ENCODE results near the gene MCCC1.
"Not testable (repeated sequence)": the region's sequence is repeated elsewhere in the genome, so short reads cannot be mapped to it uniquely, and the experiment has no call there.

Gene MCCC1

DNA sequence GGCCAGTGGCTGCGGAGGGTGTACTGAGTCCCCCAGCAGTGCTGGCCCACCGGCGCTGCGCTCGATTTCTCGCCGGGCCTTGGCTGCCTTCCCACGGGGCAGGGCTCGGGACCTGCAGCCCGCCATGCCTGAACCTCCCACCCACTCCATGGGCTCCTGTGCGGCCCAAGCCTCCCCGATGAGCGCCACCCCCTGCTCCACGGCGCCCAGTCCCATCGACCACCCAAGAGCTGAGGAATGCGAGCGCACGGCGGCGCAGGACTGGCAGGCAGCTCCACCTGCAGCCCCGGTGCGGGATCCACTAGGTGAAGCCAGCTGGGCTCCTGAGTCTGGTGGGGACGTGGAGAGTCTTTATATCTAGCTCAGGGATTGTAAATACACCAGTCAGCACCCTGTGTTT lies 1.7 kb upstream of the MCCC1 start:
- not testable (repeated sequence) for DNase-seq

DNA sequence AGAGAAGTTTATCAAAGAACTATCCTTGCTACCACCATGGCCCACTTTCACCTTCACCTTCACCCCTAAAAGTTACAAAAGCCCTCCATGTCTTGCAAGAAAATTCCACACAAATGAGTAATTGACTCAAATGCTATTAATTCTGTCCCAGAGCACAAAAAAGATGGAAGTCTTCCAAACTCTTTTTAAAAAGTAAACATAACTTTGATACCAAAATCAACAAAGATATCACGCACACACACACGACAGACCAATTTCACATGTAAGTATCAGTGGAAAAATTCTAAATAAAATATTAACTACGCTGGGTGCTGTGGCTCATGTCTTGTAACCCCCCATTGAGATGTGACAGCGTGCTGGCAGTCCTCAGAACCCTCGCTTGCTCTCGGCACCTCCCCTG lies 1.1 kb upstream of the MCCC1 start:
- DNase-seq = no peak

DNA sequence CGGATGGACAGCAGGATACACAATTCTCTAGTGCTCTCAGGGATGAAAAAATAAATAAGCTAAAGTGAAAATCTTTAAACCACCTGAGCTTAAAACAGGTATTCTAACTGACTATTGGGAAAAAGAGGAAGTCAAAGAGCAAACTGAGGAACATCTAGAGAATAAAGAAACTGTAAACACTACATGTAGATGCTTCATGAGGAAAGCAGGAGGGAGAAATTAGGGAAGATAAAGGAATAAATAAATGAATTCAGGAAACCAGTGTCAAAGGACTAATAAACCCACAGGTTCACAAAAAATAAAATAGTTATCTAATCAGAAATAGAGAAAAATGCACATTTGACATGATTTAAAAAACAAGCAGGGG lies 525 bp upstream of the MCCC1 start:
- DNase-seq = no peak

DNA sequence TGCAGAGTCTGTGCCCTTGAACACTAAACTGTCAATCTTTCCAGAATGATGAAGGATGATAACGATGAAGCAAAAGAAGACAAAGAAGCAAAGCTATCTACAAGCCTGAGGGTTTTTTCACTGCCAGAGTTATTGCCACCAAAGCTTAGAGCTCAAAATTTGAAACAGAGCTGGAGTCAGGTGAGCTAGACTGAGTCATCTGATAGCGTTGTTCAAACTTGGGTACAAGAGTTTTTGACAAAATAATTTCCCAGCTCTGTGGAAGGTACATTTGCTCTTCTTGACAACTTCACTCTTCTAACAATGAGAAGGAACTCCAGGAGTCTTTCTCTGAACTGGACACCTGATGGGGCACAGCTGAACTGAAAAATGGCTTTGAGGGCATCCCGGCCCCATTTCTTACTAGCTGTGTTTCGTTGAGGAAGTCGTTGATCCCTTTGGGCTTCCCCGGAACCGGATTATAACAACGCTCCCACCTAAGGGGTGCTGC lies 715 bp downstream of the MCCC1 start:
- no peak for DNase-seq

DNA sequence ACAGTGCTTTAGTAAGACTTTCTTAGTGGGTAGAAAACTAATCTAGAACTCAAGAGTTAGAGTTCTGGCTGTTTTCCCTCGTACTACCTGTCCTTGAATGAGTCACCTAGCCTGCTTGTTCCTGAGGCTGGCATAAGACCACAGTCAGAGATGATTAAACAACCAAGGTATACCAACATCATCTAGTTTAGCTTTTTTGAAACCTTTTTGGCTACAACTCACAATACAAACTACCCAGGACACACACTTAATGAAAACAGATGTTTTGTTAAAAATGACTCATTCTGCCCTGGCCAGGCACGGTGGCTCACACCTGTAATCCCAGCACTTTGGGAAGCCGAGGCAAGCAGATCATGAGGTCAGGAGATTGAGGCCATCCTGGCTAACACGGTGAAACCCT lies 4.6 kb downstream of the MCCC1 start:
- DNase-seq = no peak

DNA sequence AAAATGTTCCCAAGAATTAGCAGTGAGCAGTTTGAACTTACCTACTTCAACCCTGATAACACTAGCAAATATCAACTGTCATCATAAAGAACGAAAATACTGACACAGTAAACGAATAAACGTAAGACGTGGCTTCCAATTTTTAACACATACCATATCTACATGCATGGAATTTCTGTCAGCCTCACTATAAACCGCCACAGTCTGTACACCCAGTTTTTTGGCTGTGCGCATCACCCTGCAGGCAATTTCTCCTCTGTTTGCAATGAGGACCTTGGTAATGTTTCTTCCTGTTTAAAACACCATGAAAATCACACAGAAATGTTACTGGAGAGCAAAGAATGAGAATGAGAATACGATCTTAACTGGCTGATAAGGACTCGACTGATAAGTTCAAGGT lies 7.0 kb downstream of the MCCC1 start:
- no peak for DNase-seq

DNA sequence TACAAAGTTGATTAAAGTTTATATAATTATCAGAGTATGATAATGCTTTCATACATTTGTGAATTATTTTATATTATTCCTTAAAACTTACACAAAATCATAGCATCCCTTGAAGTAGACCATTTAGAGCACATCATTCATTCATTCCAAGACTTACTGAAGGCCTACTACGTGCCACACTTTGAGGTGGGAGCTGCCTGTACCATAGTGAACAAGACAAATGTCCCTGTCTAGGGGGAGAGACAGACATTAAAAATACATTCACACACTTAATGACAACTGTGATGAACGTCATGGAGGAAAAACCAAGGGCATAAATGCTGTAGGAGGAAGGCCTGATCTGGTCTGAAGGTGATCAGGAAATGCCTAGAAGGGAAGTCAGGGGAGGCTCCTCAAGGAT lies 12.1 kb downstream of the MCCC1 start:
- DNase-seq = no peak

DNA sequence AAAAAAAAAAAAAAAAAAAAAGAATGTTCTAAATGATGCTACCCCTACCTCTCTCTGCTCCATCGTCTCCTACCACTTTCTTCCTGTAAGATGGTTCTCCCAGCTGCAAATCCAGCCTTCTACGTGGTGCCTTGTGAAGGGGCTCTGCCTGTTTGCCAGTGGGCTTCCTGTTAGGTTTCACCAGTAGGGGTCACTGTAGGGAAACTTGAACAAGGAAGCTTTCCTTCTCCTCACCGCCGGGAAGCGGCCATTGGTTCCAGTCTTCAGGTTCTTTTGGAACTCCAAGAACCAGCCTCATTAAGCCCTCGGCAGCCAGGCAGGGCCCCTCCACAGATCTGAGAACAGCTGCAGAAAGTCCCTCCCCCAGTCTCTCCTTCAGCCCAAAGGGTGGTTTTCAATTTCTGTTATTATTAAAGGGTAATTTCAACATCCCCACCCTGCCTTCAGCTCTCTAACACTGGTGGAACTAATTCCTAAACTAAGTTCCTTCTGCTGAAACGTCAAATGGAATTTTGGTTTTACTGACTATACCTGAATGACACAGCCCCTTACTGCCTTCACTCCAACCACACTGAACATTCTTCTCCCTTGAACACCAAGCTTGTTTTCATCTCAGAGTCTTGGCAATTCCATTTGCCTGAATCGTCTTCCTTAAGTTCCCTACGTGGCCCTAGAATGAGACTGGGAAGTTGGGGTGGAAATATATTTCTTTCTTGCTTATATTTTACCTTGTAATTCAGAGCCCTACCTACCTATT lies 13.5 kb downstream of the MCCC1 start:
- no peak for DNase-seq

DNA sequence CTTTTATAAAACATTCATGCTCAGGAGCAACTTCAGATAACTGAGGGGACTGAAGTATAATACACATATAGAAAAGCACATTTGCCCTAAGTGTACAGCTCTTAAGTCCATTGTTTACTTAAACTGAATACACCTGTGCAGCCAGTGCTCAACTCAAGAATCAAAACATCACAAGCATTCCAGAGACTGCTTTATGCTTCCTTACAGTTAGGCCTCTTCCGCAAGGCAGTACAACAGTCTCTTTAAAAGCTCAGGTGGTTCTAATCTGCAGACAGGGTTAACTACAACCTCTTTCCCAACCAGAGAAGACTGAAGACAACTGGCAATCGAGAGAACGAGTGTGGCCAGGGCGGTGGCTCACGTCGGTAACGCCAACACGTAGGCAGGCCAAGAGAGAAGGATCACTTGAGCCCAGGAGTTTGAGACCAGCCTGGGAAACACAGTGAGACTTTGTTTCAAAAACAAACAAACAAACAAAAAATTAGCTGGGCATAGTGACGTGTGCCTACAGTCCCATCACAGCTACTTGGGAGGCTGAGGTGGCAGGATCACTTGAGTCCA lies 16.9 kb downstream of the MCCC1 start:
- no peak for DNase-seq

DNA sequence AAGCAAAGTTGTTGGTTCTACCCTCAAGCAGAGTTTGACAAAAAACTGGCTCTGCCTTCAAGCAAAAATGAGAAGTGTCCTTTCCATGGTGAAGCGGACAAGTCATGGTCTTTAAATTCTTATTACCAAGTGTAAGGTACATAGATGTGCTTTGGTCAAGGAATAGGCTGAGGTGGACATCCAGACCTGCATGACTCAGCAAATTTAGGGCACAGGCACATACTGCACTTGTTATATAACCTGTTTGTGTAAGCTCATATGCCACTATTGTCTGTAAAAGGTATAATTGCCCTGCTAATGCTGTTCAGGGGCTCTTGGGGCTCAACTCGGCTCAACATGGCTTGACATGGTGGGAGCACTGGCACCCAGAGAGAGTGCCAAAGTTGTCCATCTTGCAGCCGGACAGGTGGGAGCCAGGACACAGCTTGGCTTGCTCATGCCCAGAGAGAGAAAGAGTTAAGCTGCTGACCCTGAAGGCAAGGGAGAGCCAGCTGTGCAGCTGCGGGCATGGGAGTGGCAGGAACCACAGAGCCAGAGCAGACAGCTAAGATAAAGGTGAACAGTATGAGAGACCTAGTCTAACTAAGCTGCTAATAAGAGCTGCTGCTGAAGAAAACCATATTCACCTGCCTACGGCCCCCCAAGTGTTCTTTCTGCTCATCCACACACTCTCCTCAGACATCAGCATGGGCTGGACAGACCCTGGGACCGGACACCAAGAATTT lies 17.7 kb downstream of the MCCC1 start:
- DNase-seq = no peak

DNA sequence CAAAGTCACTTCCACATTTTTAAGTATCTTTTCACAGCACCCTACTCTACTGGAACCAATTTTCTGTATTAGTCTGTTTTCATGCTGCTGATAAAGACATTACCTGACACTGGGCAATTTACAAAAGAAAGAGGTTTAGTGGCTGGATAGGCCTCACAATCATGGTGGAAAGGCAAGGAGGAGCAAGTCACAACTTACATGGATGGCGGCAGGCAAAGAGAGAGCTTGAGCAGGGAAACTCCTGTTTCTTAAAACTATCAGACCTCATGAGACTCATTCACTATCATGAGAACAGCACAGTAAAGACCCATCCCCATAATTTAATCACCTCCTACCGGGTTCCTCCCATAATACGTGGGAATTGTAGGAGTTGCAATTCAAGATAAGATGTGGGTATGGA lies 18.7 kb downstream of the MCCC1 start:
- no peak for DNase-seq

DNA sequence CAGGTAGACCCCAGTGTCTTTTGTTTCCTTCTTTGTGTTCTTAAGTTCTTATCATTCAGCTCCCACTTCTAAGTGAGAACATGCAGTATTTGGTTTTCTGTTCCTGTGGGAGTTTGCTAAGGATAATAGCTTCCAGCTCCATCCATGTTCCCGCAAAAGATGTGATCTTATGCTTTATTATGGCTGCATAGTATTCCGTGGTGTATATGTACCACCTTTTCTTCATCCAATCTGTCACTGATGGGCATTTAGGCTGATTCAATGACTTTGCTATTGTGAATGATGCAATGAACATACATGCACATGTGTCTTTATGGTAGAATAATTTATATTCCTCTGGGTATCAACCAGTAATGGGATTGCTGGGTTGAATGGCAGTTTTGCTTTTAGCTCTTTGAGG lies 24.4 kb downstream of the MCCC1 start:
- no peak for DNase-seq

DNA sequence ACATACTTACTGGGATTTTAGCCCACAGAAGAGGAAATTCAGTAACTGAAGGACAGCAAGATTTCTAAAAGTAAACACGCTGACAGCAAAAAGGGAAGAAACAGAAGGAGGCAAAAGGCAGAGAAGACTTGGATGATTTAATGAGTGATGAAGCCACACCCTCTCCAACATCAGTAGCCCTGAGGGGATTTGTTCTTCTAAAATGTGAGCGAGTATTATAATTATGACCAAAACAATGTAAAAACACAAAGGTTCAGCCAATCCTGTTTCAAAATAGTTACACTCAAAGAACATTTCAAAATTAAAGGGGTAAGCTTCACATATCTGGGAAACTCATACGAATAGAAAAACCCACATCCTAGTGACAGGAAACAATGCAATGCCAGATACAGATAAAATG lies 25.0 kb downstream of the MCCC1 start:
- DNase-seq = no peak

DNA sequence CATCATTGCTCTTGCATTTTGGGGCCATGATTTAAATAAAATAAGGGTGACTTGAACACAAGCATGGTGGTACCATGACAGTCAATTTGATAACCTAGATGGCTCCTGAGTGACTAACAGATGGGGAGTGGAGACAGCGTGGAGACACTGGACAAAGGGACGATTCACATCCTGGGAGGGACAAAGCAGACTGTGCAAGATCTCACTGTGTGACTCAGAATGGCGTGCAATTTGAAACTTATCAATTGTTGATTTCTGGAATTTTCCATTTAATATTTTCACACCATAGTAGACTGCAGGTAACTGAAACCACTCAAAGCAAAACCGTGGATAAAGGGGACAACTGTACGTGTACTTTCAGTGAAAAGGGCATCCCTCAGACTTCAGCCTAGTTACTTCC lies 25.5 kb downstream of the MCCC1 start:
- no peak for DNase-seq

DNA sequence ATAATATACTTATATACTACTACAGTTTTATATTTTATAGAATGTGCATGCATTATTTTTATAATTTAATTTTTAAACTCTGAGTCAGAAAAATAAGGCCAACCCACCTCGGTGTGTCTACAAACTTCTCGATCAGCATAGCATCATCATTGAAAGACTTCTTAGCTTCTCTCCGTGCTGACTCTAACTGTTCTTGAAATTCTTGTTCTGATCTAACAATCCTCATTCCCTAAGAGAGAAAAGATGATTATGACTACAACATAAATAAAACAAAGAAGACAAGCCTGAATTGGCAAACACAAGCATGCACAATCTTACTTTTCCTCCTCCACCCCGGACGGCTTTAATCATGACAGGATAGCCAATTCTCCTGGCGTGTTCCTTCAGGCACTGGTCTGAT lies 28.4 kb downstream of the MCCC1 start:
- DNase-seq = no peak

DNA sequence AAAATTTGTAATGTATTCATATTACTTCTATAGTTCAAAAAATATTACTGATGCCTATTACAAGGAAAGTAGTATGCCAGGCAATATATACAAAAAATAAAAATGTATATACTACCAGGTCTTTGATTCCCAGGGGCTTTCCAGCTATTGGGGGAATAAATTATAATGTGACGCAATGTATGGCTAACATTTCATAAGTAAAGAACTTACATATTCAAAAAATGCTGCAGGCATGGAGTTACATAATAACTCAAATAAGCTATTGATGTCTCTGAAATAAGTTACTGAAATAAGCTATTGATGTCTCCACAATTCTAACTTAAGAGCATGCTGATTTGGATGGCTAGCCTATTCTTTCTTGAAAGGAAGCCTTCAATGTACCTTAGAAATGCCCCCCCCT lies 30.2 kb downstream of the MCCC1 start:
- no peak for DNase-seq

DNA sequence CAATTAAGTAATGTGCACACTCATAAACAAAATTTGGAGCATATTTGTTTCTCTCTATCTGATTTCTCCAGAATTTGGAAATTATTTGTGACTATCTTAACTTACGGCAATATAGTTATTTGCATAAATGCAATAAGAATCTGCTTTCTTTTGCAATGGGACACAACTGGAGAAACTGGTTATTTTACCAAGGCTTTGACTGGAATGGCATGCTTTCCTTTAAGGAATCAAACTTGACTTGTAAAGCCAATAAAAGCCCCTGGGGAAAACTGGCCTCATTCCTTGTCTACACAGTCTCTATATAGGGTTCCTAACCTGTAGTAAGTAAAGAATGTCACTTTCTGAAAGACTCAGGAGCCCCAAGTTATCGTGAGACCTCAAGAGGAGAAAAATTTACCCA lies 32.4 kb downstream of the MCCC1 start:
- DNase-seq = not testable (repeated sequence)

DNA sequence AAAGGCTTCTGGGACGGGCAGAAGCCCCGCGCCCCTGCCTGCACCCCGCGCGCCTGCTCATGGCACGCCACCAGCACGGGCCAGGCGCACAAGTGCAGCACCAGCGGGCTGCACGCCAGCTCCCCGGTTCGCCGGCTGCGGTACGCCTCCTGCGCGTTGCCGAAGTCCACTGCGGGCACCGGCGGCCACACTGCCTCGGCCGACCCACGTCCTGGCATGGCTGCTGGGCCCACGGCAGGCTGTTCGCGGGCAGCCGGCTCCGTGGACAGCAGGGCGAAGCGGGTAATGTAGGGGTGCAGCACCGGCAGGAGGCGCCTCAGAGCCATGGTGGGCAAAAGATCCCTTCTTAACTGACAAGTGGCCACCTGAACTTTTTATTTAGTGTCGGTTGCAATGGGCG lies 34.8 kb downstream of the MCCC1 start:
- no peak for DNase-seq

DNA sequence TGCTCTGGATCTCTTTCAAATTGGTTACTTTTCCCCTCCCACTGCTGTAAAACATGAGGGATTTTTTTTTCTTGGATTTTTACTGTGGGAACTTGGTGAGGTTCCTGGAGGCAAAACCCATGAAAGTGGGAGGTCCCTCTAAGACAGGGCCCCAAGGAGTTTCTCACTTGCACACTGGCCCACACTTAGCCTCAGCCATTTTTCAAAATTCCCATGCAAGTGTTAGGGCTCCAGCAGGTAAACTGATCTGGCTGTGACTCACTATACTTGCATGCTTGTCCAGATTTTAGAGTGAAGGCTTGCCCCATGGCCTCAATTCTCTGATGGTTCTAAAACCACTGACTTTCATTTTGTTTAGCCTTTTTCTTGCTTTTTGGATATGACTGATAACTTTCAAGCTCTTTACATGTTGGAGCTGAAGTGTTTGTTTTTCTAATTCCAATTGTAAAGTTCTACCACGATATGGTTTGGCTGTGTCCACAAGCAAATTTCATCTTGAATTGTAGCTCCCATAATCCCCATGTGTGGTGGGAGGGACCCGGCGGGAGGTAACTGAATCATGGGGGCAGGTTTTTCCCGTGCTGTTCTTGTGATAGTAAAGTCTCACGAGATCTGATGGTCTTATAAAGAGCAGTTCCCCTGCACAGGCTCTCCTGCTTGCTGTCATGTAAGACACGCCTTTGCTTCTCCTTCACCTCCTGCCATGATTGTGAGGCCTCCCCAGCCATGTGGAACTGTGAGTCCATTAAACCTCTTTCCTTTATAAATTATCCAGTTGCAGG lies 37.7 kb downstream of the MCCC1 start:
- DNase-seq = no peak

DNA sequence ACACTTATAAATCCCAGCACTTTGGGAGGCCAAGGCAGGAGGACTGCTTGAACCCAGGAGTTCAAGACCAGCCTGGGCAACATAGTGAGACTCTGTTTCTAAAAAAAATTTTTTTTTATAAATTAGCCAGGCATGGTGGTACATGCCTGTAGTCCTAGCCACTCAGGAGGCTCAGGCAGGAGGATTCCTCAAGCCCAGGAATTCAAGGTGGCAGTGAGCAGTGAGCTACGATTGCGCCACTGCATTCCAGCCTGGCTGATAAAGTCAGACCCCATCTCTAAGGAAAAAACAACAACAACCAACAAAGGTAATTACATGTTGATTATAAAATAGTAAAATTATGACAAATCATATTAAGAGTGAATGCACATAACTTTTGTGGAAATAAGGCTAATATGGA lies 40.9 kb downstream of the MCCC1 start:
- DNase-seq = no peak

DNA sequence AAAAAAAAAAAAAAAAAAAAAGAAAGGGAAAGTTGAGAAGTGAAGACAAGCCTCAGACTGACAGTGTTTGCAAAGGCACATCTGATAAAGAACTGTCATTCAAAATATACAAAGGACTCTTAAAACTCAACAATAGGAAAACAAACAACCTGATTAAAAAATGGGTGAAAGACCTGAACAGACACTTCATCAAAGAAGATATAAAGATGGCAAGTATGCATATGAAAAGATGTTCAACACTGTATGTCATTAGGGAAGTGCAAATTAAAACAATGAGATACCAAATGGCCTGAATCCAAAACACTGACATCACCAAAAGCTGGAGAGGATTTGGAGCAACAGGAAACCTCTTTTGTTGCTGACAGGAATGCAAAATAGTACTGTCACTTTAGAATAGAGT lies 48.6 kb downstream of the MCCC1 start:
- DNase-seq = no peak

DNA sequence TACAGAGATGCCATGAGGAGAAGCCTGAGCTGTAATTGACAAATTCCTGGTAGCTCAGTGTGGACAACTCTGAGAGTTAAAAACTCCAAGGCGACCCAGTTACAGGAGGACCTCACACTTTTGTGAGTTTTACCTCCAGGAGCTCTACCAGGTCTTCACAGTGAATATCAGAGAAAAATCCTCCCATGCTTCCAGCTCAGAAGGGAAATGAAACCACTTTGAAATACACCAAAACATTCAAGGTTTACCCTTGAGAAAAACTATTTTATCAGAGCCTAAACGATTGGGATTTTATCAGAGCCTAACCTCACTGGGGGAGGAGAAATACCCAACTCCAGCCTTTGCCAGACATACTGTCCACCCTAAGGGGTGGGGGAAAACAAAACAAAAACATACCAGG lies 52.4 kb downstream of the MCCC1 start:
- DNase-seq = no peak

DNA sequence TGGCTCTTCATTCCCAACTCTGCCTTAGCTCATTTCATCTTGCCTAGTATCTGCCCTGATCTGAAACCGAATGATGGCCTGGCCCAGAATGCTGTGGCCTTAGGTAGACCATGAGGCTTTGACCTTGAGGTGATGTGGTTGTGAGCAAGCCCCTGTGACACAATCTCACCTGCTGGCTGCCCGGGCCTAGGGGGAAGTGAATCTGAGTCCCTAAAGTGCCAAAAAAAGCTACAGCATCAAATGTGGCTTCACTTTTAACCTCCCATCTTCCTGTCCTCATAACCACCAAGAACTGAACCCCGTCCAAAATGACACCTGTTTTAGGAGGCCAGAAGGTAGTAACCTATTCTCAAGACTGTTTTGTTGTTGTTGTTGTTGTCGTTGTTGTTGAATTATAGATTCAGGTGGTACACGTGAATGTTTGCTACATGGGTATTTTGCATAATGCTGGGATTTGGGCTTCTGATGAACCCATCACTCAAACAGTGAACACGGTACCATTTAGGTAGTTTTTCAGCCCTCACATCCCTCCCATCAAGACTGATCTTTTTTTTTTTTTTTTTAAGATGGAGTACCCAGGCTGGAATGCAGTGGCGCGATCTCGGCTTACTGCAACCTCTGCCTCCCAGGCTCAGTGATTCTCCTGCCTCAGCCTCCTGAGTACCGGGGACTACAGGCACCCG lies 54.6 kb downstream of the MCCC1 start:
- no peak for DNase-seq

All from right forelimb (tissue), 1 donor.